H1 (cell line): ENCODE data around the gene SSX5.
"Not testable (repeated sequence)": the region's sequence is repeated elsewhere in the genome, so short reads cannot be mapped to it uniquely, and the experiment has no call there.

Experiments
- CBX8 ChIP-seq: fragments of 300-800, 300-1000 bp; sonication (generic); IDR thresholded peaks from 2 replicates; pipeline ENCODE4 v1.7.1; 2016; ENCODE audit warnings: low read depth, low read length, borderline replicate concordance
- CEBPB ChIP-seq: IDR thresholded peaks from 2 replicates; pipeline ENCODE4 v1.6.1; 2012; ENCODE audit warnings: low read depth, low read length
- CHD7 ChIP-seq: fragments of 300-600 bp; sonication (generic); IDR thresholded peaks from 2 replicates; pipeline ENCODE4 v1.7.1; 2012; ENCODE audit warnings: low read length, moderate library complexity, mild to moderate bottlenecking, inconsistent platforms; ENCODE audit not compliant: insufficient replicate concordance
- CREB1 ChIP-seq: IDR thresholded peaks from 2 replicates; pipeline ENCODE4 v1.6.1; 2012; ENCODE audit warnings: inconsistent platforms
- CTCF ChIP-seq, 3 experiments: IDR thresholded peaks; 1 replicate in 2 of 3; 2 replicates in 1 of 3; pipeline versions ENCODE4 v1.5.1 to v1.6.1; 2011; ENCODE audit warnings: low read length in 3 of 3, mild to moderate bottlenecking in 3 of 3, inconsistent platforms in 2 of 3, low read depth in 1 of 3, moderate library complexity in 1 of 3; ENCODE audit not compliant: insufficient read depth in 1 of 3; ENCODE audit errors: control extremely low read depth in 1 of 3
- EZH2 ChIP-seq: fragments of 200-600 bp; sonication (generic); IDR thresholded peaks from 2 replicates; pipeline ENCODE4 v1.7.1; 2012; ENCODE audit warnings: low read depth, mild to moderate bottlenecking, moderate library complexity, low read length, inconsistent platforms; ENCODE audit not compliant: severe bottlenecking
- POLR2A ChIP-seq, 2 experiments: IDR thresholded peaks; 1 replicate in 1 of 2; 2 replicates in 1 of 2; pipeline ENCODE4 v1.6.1; 2011; ENCODE audit warnings: low read depth in 2 of 2, low read length in 2 of 2, mild to moderate bottlenecking in 2 of 2; ENCODE audit errors: control extremely low read depth in 1 of 2
- POLR2AphosphoS5 ChIP-seq: IDR thresholded peaks from 2 replicates; pipeline ENCODE4 v1.6.1; 2011; ENCODE audit warnings: low read depth, low read length
- RAD21 ChIP-seq, 2 experiments: IDR thresholded peaks in 1 of 2; conservative IDR thresholded peaks in 1 of 2; 2 replicates each; pipeline ENCODE4 v1.6.1; 2011; ENCODE audit warnings: low read depth in 2 of 2, low read length in 2 of 2, improper control_type of control experiment in 1 of 2, inconsistent platforms in 1 of 2, mild to moderate bottlenecking in 1 of 2, moderate library complexity in 1 of 2
- RFX5 ChIP-seq: IDR thresholded peaks from 2 replicates; pipeline ENCODE4 v1.6.1; 2011; ENCODE audit warnings: low read depth, low read length, improper control_type of control experiment, borderline replicate concordance
- SRF ChIP-seq: IDR thresholded peaks from 2 replicates; pipeline ENCODE4 v1.6.1; 2011; ENCODE audit warnings: mild to moderate bottlenecking, low read depth, low read length, moderate library complexity
- TBP ChIP-seq: IDR thresholded peaks from 2 replicates; pipeline ENCODE4 v1.6.1; 2011; ENCODE audit warnings: low read depth, low read length, improper control_type of control experiment

- TF ChIP-seq EZH2; CTCF (IDR thresholded peaks at IDR 0.05; ENCODE audit: control extremely low read depth in 1 of 3, insufficient read depth in 1 of 3, low read depth in 1 of 3, low read length in 3 of 3); POLR2A (IDR thresholded peaks at IDR 0.05; ENCODE audit: control extremely low read depth in 1 of 2, low read depth in 2 of 2, low read length in 2 of 2); SRF; RFX5; TBP; CEBPB; CBX8; RAD21 (IDR thresholded peaks at IDR 0.05 in 1 of 2, conservative IDR thresholded peaks at IDR 0.05 in 1 of 2; ENCODE audit: low read depth in 2 of 2, low read length in 2 of 2); CREB1; CHD7; POLR2AphosphoS5: not testable (repeated sequence)
These were observed 6.6 kb downstream of the SSX5 start for GRCh38 chrX:48190024-48190423.
